GM21576 (cell line): ENCODE measurements around the gene CDC14B.
A peak's percentile ranks its signal among the peaks of the same experiment; 100 is the strongest.
"Not testable (repeated sequence)": the region's sequence is repeated elsewhere in the genome, so short reads cannot be mapped to it uniquely, and the experiment has no call there.

Experiments used
- ATAC-seq: cut with Tn5 transposase; IDR thresholded peaks from one replicate; pipeline ENCODE4 v1.9.1; 2021; ENCODE audit warnings: mild to moderate bottlenecking, moderate library complexity; ENCODE audit not compliant: unreplicated experiment

The CDC14B gene

GRCh38 chr9:96587338-96588315 lies 32.0 kb downstream of the CDC14B start:
- ATAC-seq = no peak

GRCh38 chr9:96585426-96585825 lies 34.2 kb downstream of the CDC14B start:
- ATAC-seq = no peak

- not testable (repeated sequence) for ATAC-seq
Observed at GRCh38 chr9:96582199-96582598, 37.4 kb downstream of the CDC14B start.

- no peak for ATAC-seq
Observed at GRCh38 chr9:96581786-96582185, 37.9 kb downstream of the CDC14B start.

GRCh38 chr9:96581301-96581700 lies 38.3 kb downstream of the CDC14B start:
- ATAC-seq = no peak

GRCh38 chr9:96574931-96575351 lies 44.7 kb downstream of the CDC14B start:
- ATAC-seq = no peak

- no peak for ATAC-seq
Observed at GRCh38 chr9:96574455-96574854, 45.2 kb downstream of the CDC14B start.

GRCh38 chr9:96567203-96567700 lies 52.4 kb downstream of the CDC14B start:
- peak; percentile 34 for ATAC-seq

GRCh38 chr9:96566498-96567202 lies 53.0 kb downstream of the CDC14B start:
- ATAC-seq = peak; percentile 88

GRCh38 chr9:96565671-96566497 lies 53.8 kb downstream of the CDC14B start:
- ATAC-seq = no peak

- no peak for ATAC-seq
Observed at GRCh38 chr9:96564217-96564616, 55.4 kb downstream of the CDC14B start.

- ATAC-seq = no peak
Observed at GRCh38 chr9:96559339-96559943, 60.2 kb downstream of the CDC14B start.

- ATAC-seq = no peak
Observed at GRCh38 chr9:96557921-96558320, 61.7 kb downstream of the CDC14B start.

GRCh38 chr9:96556701-96557461 lies 62.8 kb downstream of the CDC14B start:
- no peak for ATAC-seq

- ATAC-seq = no peak
Observed at GRCh38 chr9:96555567-96556386, 63.9 kb downstream of the CDC14B start.

GRCh38 chr9:96554801-96555566 lies 64.7 kb downstream of the CDC14B start:
- ATAC-seq = no peak

- no peak for ATAC-seq
Observed at GRCh38 chr9:96554326-96554725, 65.3 kb downstream of the CDC14B start.

GRCh38 chr9:96553070-96553469 lies 66.6 kb downstream of the CDC14B start:
- no peak for ATAC-seq
